Measurements from ENCODE around the gene FXYD1. TPM values are rescaled to one million over a fixed set of nuclear protein-coding genes. Genes with fewer than 3 reads are reported as not detected.

The FXYD1 gene
- total RNA-seq, 1 donor from 2014 or later: 489 TPM

DNA sequence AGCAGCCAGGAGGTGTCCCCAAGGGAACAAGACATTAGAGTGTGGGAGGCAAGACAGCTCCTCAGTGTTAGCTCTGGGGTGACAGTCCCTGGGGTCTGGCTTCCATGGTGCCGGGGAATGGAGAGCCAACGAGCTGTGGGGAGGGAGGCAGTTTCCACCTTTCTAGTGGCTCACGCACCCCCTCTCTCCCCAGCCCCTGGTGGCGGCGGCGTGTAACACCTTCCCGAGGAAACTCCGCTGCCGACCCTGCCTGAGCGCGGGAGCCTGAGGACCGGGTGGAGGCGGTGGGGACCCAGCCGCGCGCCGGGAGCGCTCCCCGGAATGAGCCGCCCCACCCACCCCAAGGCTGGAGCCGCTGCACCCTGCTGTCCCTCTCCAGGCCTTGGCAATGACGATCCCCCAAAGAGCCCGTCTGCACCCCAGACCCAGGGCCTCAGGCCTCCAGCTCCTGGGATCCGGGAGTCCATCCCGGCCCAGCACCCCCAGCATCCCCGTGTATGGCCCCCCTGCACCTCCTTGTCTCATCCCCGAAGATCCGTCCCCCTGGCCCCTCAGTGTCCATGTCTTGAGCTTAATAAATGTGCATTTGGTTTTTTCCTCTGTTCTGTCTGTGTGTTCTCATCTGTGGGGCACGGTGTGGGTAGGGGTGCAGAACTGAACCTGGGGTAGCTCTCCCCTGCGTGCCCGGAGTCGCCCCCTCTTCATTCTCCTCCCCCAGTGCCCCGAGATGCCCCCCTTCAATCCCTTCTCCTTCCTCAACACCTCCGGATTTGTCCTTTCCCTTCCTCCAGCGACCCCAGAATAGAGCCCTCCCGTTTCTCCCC lies 15.3 kb downstream of the FXYD1 start:
- DNase-seq (peak; percentile 52), ATAC-seq (peak; percentile 44)
- intact Hi-C loops (cut with micrococcal nuclease): no loop called here

DNA sequence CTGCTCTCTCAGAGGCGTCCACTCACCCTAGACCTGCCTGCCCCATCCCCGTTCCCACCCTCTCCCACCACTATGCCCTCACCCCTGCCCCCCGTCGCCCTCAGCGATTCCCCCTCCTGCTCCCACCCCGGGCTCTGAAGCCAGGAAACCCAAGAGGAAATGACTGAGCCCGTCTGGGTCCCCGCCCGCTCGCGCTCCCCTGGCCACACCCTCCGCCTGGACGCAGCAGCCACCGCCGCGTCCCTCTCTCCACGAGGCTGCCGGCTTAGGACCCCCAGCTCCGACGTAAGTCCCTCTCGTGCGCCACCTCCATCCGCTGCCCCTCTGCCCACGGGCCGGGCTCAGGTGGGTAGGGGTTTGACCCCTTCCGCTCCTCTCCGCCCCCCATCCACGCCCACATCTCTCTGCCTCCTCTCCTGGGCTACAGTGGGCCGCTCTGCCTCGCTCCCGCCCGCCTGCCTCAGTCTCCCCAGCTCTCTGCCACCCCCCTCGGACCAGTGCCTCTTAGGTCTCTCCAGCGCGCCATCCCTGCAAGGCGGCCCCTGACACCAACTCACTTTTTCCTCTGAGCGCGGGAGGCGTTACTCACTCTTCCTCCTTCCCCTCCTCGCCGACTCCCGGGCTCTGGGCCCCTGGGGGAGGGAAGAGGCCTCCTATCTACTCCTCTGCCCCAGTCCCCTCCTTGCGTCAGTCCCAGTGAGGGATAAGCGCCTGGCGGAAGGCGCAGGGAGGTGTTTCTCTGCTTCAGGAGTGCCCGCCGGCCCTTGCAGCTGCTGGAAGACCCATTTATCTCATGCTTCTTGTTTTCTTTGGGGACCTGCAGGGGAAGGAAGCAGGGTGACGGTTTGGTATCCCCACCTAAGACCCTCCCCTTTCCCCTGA lies 16.1 kb downstream of the FXYD1 start, which contains the start of gene FXYD5:
Gene FXYD5 (plus strand): TSS at position 211 of the 882 bp plus-strand sequence. CDS start 816 bp downstream, outside the sequence.
- DNase-seq (peak; percentile 79), ATAC-seq (peak; percentile 92)
- intact Hi-C loops (cut with micrococcal nuclease): no loop called here

DNA sequence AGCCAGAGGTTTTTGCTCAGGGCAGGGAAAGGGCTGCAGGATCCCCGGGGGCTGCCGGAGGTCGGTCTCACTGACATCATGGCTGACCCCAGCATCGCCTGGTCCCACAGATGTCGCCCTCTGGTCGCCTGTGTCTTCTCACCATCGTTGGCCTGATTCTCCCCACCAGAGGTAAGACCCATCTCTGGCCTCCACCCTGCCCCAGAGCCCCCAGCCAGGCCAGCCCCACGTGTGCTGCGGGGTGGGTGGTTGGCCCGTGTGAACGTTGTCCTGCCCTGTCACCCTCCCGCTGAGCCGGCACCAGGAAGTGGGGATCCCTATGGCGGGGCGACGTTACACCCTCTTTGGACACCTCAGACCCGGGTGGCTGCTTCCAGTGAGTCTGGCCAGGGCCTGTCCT lies 16.8 kb downstream of the FXYD1 start:
- DNase-seq (no peak), ATAC-seq (peak; percentile 4)
- intact Hi-C loops (cut with micrococcal nuclease): no loop called here

DNA sequence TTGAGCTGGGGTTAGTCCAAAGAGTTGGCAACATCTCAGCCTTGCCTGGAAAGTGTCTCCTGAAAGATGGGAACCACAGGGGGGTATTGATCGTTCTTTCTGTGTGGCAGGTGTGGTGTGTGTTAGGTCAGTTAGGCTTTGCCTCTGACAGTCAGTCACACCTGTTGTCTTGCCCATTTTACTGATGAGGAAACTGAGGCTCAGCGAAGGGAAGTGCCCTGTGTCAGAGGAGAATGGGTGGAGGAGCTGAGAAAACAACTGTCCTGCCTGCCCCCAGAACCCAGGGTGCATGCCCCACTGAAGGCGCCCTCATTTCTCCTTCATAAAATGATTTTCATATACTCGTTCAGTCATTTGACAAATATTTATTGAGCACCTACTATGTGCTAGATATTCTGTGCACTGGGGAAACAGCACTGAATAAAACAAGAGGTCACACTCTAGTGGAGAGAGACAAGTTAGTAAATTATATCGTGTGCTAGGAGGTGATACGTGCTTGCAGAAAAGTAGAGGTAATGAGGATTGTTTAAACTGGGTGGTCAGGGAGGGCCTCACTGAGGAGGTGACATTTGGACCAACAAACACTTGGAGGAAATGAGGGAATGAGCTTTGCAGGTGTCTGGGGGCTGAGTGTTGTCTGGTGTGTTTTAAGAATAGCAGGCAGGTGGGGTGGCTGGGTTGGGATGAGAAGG lies 17.5 kb downstream of the FXYD1 start:
- intact Hi-C loops (cut with micrococcal nuclease): no loop called here
- no peak for ATAC-seq
- DNase-seq: no peak

DNA sequence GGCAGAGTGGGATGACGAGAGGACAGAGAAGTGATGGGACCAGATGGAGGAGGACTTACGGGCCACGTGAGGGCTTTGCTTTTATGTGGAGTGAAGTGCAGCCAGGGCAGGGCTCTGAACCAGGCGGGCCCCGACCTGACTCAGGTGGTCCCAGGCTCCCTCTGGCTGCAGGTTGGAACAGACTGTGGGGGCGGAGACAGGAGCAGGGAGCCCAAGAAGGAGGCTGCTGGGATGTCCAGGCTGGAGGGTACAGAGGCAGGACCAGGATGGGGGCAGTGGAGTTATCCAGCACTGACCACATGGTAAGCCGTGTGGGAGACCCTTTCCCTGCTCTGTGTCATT lies 18.0 kb downstream of the FXYD1 start:
- DNase-seq (no peak), ATAC-seq (no peak)
- intact Hi-C loops (cut with micrococcal nuclease): no loop called here

DNA sequence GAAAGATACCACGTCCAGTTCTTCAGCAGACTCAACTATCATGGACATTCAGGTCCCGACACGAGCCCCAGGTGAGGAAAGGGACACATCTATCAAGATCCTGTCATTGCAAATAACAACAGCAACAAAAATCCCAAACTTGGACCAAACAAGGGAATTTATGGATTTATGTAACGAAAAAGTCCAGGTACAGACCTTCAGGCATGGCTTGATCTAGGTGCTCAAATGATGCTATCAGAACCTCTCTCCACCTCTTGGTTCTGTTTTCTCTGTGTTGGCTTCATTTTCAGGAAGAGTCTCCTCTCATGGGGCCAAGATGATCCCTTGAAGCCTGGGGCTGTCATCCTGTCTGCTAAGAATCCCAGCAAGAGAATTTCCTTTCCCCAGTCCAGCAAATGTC lies 18.8 kb downstream of the FXYD1 start:
- ATAC-seq: no peak
- no peak for DNase-seq

DNA sequence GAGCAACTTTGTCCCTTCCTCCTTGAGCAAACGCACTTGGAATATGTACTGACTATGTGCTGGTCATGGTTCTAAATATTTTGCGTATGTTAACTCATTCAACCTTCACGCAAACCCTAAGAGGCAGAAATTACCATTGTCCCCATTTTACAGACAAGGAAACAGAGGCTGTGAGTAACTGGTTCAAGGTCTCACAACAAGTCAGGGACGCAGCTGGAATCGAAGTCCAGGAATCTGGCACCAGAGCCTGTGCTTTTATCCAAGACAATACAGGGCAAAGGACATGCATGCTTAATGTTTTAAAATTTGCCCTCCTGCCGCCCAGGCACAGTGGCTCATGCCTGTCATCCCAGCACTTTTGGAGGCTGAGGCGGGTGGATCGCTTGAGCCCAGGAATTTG lies 21.0 kb downstream of the FXYD1 start:
- intact Hi-C loops (cut with micrococcal nuclease): no loop called here
- ATAC-seq (no peak), DNase-seq (no peak)

More for the DNA sequence above, 18.8 kb downstream of the FXYD1 start:
- intact Hi-C loops (cut with micrococcal nuclease): no loop called here

DNA sequence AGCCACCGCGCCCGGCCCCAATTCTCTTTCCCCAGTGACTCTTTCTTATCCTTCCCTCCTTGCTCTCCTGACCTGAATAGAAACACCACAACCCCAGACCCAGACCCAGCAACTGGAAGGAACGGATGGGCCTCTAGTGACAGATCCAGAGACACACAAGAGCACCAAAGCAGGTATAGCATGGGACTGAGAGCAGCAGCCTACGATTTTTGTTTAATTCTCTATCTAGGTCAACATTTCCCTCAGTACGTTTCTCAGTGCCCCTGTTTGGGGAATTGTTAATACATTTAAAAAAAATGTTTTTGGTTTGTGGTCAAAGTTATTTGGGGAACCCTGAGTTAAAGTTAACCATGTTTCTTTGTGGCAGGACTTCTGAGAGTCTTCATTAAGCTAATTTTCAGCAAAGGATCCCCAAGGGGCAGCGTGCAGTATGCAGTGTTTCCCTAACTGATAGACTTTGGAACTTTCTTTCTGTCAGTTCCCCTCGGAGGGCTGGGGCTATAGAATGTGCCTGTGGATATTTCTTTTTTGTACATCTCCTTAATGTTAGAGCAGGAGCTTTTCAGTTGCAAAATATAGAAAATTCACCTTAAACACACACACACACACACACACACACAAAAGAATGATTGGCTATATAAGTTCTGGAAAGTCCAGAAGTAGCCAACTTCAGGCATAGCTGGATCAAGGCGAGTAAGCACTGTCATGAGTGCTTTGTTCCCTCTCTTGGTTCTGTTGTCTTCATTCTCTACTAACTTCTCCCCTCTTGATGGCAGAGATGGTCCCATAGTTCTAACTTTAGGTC lies 22.2 kb downstream of the FXYD1 start:
- ATAC-seq (no peak), DNase-seq (no peak)
- intact Hi-C loops (cut with micrococcal nuclease): no loop called here

DNA sequence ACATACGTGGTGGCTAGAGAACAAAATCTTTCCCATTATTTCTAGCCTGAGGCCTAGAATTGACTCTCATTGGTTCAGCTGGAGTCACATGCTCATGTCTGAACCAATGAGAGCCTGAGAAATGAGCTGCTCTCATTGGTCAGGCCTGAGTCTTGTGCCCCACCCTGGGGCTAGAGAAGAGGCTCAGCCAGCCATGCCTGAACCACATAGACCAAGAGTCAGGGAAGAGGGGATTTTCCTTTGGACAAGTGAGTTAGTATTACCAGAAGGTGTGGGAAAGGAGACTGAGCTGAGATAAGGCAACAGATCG lies 22.8 kb downstream of the FXYD1 start:
- ATAC-seq (no peak), DNase-seq (no peak)
- intact Hi-C loops (cut with micrococcal nuclease): no loop called here

DNA sequence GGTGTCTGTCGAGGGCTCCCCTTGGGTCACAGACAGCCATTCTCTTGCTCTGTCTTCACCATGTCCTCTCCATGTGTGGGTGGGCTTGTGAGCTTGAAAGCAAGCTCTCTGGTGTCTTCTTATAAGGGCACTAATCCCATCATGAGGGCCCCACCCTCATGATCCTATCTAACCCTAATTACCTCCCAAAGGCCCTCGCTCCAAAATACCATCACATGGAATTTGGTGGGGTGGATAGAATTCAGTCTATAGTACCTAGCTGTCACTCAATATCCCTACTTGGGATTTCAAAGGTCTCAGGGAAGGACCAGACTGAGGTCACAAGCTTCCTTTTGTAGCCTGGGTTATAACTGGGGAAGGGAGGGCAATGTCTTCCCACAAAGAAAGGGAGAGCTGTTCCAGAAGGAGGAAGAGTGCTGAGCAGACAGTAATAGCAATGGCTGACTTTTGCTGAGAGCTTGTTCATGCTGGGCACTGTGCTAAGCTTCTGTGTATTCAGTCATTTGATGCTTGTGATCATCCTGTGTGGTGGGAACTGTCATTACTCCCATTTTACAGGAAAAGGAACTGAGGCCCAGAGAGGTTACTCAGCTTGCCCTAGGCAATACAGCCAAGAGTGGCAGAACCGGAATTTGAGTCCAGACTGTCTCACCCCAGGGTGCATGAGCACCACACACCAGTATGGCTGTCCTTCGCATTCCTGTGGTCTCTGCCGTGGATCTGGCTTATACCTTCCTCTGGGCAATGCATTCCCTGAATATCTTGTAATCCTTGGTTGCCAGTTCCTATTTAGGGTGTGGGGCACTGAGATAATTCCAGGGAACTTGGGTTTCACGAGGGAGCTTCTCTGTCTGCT lies 24.1 kb downstream of the FXYD1 start:
- ATAC-seq: no peak
- intact Hi-C loops (cut with micrococcal nuclease): no loop called here
- no peak for DNase-seq

DNA sequence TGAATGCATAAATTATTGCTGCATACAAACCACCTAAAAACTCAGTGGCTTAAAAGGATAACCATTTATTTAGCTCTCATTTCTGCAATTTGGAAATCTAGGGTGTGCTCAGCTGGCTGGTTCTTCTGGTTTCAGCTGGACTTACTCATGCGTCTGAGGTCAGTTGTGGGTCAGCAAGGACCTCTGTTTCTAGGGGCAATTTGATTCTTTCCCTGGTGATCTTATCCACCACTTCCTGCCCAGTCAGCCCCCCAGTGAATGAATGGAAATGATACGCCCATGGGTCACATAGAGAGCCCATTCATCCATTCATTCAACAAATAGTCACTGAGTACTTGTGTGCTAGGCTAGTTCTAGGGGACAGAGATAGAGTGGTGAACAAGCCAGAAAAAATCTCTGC lies 25.8 kb downstream of the FXYD1 start:
- ATAC-seq: no peak
- intact Hi-C loops (cut with micrococcal nuclease): no loop called here
- no peak for DNase-seq

DNA sequence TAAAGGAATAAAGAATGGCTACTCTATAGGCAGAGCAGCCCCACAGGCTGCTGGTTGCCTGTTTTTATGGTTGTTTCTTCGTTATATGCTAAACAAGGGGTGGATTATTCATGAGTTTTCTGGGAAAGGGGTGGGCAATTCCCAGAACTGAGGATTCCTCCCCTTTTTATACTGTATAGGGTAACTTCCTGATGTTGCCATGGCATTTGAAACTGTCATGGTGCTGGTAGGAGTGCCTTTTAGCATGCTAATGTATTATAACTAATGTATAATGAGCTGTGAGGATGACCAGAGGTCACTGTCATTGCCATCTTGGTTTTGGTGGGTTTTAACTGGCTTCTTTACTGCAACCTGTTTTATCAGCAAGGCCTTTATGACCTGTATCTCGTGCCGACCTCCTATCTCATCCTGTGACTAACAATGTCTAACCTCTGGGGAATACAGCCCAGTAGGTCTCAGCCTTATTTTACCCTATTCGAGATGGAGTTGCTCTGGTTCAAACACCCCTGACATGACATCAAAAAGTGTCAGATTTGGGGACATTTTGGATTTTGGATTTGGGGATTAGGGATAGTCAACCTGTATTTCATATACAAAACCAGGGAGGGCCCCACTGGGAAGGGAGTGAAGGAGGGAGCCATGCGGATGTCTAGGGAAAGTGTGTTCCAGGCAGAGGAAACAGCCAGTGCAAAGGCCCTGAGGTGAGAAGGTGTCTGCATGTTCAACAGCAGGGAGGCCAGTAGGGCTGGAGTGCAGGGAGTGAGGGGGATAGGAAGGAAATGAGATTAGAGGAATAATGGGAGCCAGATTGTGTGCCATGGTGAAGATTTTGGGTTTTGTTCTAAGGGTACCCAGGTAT lies 26.8 kb downstream of the FXYD1 start:
- intact Hi-C loops (cut with micrococcal nuclease): no loop called here
- DNase-seq: no peak
- no peak for ATAC-seq

DNA sequence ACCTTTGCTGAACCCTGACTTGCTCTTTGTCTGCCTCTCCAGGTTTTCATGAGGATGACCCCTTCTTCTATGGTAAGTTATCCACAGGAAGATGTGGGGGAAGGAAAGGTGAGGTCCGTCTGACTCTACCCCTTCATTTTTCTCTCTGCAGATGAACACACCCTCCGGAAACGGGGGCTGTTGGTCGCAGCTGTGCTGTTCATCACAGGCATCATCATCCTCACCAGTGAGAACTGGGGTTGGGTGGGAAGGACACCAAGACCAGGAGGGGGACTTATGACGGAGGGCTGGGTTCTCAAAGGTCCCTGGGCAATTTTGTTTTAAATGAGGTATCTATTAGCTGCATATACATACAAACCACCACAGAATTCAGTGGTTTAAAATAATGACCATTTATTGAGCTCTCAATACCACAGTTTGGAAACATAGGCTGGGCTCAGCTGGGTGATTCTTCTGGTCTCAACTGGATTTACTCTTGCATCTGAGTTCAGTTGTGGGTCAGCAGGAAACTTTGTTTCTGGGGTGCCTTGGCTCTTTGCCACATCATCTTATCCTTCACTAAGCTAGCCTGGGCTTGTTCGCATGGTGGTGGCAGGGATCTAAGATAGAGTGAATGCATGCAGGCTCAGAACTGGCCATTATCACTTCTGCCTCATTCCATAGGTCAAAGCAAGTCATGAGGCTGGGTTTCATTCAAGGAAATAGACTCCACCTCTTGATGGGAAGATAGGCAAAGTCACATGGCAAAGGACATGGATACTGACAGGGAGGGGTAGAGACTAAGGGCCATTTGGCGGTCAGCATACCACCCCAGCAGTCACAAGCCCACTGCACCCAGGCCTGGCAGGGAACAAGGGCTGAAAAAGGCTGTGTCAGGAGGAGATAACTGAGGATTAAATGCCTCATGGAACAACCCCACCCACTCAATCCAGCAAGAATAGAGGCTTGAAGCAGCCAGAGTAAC lies 27.8 kb downstream of the FXYD1 start:
- intact Hi-C loops (cut with micrococcal nuclease): no loop called here
- no peak for ATAC-seq
- DNase-seq: no peak

DNA sequence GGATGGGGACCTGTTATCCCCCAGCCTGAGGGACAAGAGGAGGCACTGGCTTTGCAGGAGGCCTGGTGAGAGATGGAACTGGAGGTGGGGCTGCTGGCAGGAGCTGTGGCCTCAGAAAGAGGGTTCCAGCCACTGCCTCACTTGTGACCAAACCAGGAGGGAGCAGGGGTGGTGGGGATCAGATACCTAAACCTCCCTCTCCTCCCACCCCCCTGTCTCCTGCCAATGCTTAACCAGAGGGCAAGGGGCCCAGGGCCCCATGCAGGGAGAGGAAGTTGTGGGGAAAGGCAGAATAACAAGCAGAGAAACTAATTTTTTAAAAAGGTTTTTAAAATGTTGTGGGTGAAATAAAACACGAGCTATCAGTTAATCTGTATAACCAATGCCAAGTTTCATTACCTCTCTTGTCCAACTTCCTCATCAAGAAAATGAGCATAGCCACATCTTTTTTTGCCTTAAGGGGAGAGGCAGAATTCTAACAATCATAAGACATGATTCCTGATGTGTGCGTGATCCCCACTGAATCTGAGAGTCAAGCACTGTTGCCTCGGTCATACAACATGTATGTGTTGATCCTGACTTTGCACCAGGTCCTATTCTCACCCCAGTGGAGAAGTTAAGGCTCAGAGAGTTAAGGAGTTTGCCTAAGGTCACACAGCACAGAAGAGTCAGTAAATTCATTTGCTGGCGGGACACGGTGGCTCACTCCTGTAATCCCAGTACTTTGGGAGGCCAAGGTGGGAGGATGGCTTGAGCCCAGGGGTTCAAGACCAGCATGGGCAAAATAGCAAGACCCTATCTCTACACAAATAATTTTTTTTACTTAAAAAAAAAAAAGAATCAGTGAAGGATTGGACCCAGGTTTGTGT lies 28.9 kb downstream of the FXYD1 start:
- intact Hi-C loops (cut with micrococcal nuclease): no loop called here
- DNase-seq (no peak), ATAC-seq (no peak)

DNA sequence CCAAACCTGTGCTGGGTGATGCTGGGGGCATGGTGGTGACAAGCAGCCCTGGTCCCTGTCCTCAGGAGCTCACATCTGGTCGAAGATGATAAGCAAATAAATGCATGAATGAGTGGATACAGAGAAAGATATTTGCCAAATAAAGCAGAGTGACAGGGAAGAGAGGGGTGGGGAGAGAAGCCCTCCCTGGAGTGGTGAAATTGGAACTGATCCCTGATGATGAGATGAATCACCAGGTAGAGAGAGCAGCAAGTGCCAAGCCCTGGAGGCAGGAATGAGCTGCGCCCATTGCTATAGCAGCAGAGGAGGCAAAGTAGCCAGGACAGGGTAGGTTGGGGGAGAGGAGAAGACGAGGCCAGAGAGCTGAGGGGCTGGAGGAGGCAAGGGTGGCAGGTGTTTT lies 29.6 kb downstream of the FXYD1 start:
- ATAC-seq (no peak), DNase-seq (no peak)
- intact Hi-C loops (cut with micrococcal nuclease): no loop called here
